ENCODE results near the gene COL6A2. TPM values are rescaled to one million over a fixed set of nuclear protein-coding genes. Genes with fewer than 3 reads are reported as not detected.

The COL6A2 gene
- total and polyA plus RNA-seq, 2 of the 4 experiments (the other 2 are of a cell fraction), result 208 to 1,065 TPM

DNA sequence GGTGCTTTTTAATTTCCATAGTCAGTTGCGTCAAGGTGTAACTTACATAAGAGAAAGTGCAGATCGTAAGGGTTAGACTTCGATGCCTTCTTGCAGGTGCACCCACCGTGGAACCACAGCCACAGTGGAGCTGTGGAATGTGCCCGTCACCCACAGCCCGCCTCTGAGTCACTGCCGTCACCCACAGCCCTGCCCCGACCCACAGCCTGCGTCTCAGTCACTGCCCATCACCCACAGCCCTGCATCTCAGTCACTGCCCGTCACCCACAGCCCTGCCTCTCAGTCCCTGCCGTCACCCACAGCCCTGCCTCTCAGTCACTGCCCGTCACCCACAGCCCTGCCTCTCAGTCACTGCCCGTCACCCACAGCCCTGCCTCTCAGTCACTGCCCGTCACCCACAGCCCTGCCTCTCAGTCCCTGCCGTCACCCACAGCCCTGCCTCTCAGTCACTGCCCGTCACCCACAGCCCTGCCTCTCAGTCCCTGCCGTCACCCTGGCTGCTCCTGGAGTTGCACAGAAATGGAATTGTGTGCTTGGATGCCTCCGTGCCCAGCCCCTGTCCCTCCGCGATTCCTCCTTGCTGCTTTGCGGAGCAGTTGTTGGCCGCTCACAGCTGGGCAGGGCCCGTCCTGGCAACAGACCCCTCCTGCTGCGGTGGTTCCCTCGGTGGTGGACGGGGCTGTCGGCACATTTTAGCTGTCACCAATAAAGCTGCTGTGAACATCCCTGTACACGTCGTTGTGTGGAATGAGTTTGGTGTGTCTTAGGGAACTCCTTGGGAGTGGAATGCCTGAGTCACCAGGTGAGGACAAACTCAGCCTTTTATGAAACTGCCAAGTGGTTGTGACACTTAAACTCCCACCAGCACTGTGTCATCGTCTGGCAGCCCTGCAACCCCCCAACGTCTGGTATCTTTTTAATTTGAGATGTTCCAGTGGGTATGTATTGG lies 44.9 kb upstream of the COL6A2 start:
- Histone ChIP-seq H3K23ac (ENCODE audit: low read depth, low read length) (peak overlapping the region; percentile 30; the same call in 1 of the 2 replicates), H3K4ac (ENCODE audit: low read depth, low read length) (peak overlapping the region; percentile 93), H3K9me3 (ENCODE audit: control insufficient read depth, insufficient read depth, low read length) (no peaks in the 10 kb centered on the region), H3K9me1 (ENCODE audit: insufficient read depth, low read length) (peaks cover 19% of the 10 kb centered on the region), H2BK5ac (ENCODE audit: low read depth, low read length, poor library complexity, severe bottlenecking) (peak overlapping the region; percentile 89), H3K4me3 (ENCODE audit: insufficient read depth, low read depth, low read length) (no peak overlapping the region), H3K14ac (replicated peaks; ENCODE audit: low read depth, low read length) (peak overlapping the region; percentile 90), H2BK15ac (ENCODE audit: low read depth, low read length) (peak overlapping the region; percentile 86; the same call in 2 of the 3 replicates), H3K27ac (ENCODE audit: insufficient read depth, low read length) (peak overlapping the region; percentile 74), H3K18ac (ENCODE audit: low read depth, low read length) (peak overlapping the region; percentile 58), H3K79me1 (ENCODE audit: low read depth in 1 of 2, low read length in 2 of 2) (peaks cover 9 to 60% of the 10 kb centered on the region in 2 experiments; a peak in 3 of 4 replicates), H3K9ac (ENCODE audit: low read depth, low read length) (peak overlapping the region; percentile 48; the same call in 1 of the 2 replicates), H2AK9ac (replicated peaks; ENCODE audit: low read depth, low read length, poor library complexity) (peak overlapping the region; percentile 3), H2BK20ac (ENCODE audit: low read depth, low read length) (peak overlapping the region; percentile 85), H2AK5ac (ENCODE audit: low read depth, low read length) (peak overlapping the region; percentile 100), H3K27me3 (ENCODE audit: control insufficient read depth, insufficient read depth, low read length) (no peaks in the 10 kb centered on the region), H3K36me3 (ENCODE audit: control insufficient read depth, insufficient read depth, low read length) (no peaks in the 10 kb centered on the region), H4K91ac (ENCODE audit: insufficient read depth, low read depth, low read length) (peak overlapping the region; percentile 96), H3K56ac (ENCODE audit: extremely low read depth, insufficient read depth, low read length) (peak overlapping the region; percentile 0; the same call in 1 of the 2 replicates), H3K4me1 (ENCODE audit: control insufficient read depth, insufficient read depth, low read length) (peaks cover 48% of the 10 kb centered on the region), H4K5ac (ENCODE audit: low read depth, low read length) (peak overlapping the region; percentile 96), H3K4me2 (ENCODE audit: low read depth, low read length) (peak overlapping the region; percentile 39; the same call in 1 of the 2 replicates), H2AFZ (replicated peaks; ENCODE audit: low read length, poor library complexity) (peak overlapping the region; percentile 83), H2BK120ac (ENCODE audit: low read depth, low read length) (peak overlapping the region; percentile 100), H4K8ac (ENCODE audit: low read depth in 2 of 2, low read length in 2 of 2) (peak overlapping the region; percentile 46 to 83), H4K20me1 (ENCODE audit: insufficient read depth, low read length) (0 out of 2 replicates have a peak, but pooled peaks cover 3% of the 10 kb centered on the region)
- 53% methylated on average over 13 of the region's 31 CpGs; no CpG with 5 or more reads in 1 of the 2 experiments for WGBS, 2 experiments (ENCODE audit: extremely low coverage in 2 of 2, insufficient read length in 1 of 2)
- dilution Hi-C loops (cut with HindIII; ENCODE audit: low sequenced_read_pairs, unreplicated experiment) (no loop called here), intact Hi-C loops (cut with micrococcal nuclease) (no loop called here), in situ Hi-C loops (cut with MboI; ENCODE audit: low sequenced_read_pairs) (no loop called here)
- CTCF ChIA-PET, result no interaction called here
- POLR2A ChIA-PET (ENCODE audit: unreplicated experiment), result no interaction called here
- DNase-seq (peak; percentile 95), ATAC-seq (ENCODE audit: low read depth) (no peak)
- BruUV-seq (replicated peaks), result no TSS peak
- TF ChIP-seq RFX5 (IDR thresholded peaks at IDR 0.05; ENCODE audit: low read depth, low read length) (no peak), SMC3 (IDR thresholded peaks at IDR 0.05; ENCODE audit: low read depth, low read length) (no peak), MXI1 (IDR thresholded peaks at IDR 0.05; ENCODE audit: borderline replicate concordance, low read depth, low read length) (no peak), CHD1 (IDR thresholded peaks at IDR 0.05; ENCODE audit: low read depth, low read length) (no peak; the same call in 1 of the 2 replicates), CEBPB (IDR thresholded peaks at IDR 0.05; ENCODE audit: low read depth, low read length) (peak; percentile 91), BHLHE40 (IDR thresholded peaks at IDR 0.05; ENCODE audit: low read depth, low read length) (peak; percentile 45), RCOR1 (IDR thresholded peaks at IDR 0.05; ENCODE audit: insufficient replicate concordance, low read length) (no peak), CTCF (conservative IDR thresholded peaks at IDR 0.05; ENCODE audit: low read depth, low read length) (no peak), MAFK (IDR thresholded peaks at IDR 0.05; ENCODE audit: low read depth, low read length) (peak; percentile 35; the same call in 1 of the 2 replicates), MAZ (IDR thresholded peaks at IDR 0.05; ENCODE audit: borderline replicate concordance, low read depth, low read length) (0 out of 2 replicates have a peak, but pooled peaks have one; percentile 35), NFE2L2 (IDR thresholded peaks at IDR 0.05; ENCODE audit: low read depth, low read length) (peak; percentile 54; the same call in 1 of the 2 replicates), POLR2A (IDR thresholded peaks at IDR 0.05; ENCODE audit: low read depth, low read length) (peak; percentile 34), FOS (IDR thresholded peaks at IDR 0.05; ENCODE audit: low read depth, low read length) (peak; percentile 90), RAD21 (IDR thresholded peaks at IDR 0.05; ENCODE audit: low read length) (no peak; the same call in 1 of the 2 replicates)
- TF ChIP-seq, protein P1, sequence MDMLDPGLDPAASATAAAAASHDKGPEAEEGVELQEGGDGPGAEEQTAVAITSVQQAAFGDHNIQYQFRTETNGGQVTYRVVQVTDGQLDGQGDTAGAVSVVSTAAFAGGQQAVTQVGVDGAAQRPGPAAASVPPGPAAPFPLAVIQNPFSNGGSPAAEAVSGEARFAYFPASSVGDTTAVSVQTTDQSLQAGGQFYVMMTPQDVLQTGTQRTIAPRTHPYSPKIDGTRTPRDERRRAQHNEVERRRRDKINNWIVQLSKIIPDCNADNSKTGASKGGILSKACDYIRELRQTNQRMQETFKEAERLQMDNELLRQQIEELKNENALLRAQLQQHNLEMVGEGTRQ (IDR thresholded peaks at IDR 0.05; ENCODE audit: low read depth, low read length), result no peak
